ENCODE results near the gene OPN4.

DNA sequence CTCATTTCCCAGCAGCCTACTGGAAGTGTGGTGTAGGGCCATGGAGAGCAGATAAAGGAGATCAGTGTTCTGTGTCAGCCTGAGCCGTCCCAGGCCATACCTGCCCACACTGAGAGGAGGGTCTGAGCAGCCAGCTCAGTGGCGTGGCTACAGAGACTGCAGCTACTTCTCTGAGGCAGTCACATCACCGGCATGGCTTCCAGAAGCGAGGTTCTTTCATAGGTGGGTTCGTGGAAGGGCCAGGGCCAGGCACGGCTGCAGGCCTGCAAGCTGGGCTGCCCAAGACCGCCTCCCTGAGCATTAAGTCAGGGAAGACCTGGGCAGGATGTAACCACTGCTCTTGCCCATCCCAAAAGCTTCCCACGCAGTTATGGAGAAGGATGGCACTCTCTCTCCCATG lies 48.8 kb downstream of the OPN4 start:
- TF ChIP-seq, protein P1, sequence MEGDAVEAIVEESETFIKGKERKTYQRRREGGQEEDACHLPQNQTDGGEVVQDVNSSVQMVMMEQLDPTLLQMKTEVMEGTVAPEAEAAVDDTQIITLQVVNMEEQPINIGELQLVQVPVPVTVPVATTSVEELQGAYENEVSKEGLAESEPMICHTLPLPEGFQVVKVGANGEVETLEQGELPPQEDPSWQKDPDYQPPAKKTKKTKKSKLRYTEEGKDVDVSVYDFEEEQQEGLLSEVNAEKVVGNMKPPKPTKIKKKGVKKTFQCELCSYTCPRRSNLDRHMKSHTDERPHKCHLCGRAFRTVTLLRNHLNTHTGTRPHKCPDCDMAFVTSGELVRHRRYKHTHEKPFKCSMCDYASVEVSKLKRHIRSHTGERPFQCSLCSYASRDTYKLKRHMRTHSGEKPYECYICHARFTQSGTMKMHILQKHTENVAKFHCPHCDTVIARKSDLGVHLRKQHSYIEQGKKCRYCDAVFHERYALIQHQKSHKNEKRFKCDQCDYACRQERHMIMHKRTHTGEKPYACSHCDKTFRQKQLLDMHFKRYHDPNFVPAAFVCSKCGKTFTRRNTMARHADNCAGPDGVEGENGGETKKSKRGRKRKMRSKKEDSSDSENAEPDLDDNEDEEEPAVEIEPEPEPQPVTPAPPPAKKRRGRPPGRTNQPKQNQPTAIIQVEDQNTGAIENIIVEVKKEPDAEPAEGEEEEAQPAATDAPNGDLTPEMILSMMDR (IDR thresholded peaks at IDR 0.05; ENCODE audit: low read depth, low read length): no peak
- TF ChIP-seq, protein P2, sequence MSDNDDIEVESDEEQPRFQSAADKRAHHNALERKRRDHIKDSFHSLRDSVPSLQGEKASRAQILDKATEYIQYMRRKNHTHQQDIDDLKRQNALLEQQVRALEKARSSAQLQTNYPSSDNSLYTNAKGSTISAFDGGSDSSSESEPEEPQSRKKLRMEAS (IDR thresholded peaks at IDR 0.05; ENCODE audit: low read depth, low read length): no peak
- TF ChIP-seq POLR2A (IDR thresholded peaks at IDR 0.05; ENCODE audit: extremely low read depth, insufficient read length) (no peak), MYC (IDR thresholded peaks at IDR 0.05; ENCODE audit: low read depth, low read length) (no peak)
